Ammon's horn (tissue), 1 donor: ENCODE results near the gene MAST3.

Source experiments
- DNase-seq: peaks from one replicate; pipeline ENCODE4 v3.0.0-alpha.2; 2016; ENCODE audit warnings: low spot score

Gene MAST3

GRCh38 chr19:18112989-18113478, 15.5 kb downstream of the MAST3 start:
- peak; percentile 95 for DNase-seq

GRCh38 chr19:18113827-18114226, 16.2 kb downstream of the MAST3 start:
- no peak for DNase-seq

GRCh38 chr19:18114483-18114882, 16.9 kb downstream of the MAST3 start:
- no peak for DNase-seq

GRCh38 chr19:18117364-18117691, 19.8 kb downstream of the MAST3 start:
- DNase-seq, result no peak

- peak; percentile 95 for DNase-seq
These were observed 20.3 kb downstream of the MAST3 start for GRCh38 chr19:18117692-18118378.

GRCh38 chr19:18118420-18119012, 20.9 kb downstream of the MAST3 start:
- DNase-seq, result no peak

- DNase-seq, result peak; percentile 65
These were observed 21.6 kb downstream of the MAST3 start for GRCh38 chr19:18119013-18119716.

- DNase-seq, result peak; percentile 73
These were observed 22.1 kb downstream of the MAST3 start for GRCh38 chr19:18119717-18120105.

GRCh38 chr19:18120127-18120526, 22.5 kb downstream of the MAST3 start:
- no peak for DNase-seq

- no peak for DNase-seq
These were observed 23.6 kb downstream of the MAST3 start for GRCh38 chr19:18121166-18121565.

GRCh38 chr19:18122424-18122823, 24.8 kb downstream of the MAST3 start:
- peak; percentile 65 for DNase-seq

- DNase-seq, result peak; percentile 33
These were observed 25.6 kb downstream of the MAST3 start for GRCh38 chr19:18122860-18123795.

- DNase-seq, result no peak
These were observed 26.2 kb downstream of the MAST3 start for GRCh38 chr19:18123819-18124218.

GRCh38 chr19:18126097-18126496, 28.5 kb downstream of the MAST3 start:
- DNase-seq, result no peak

- no peak for DNase-seq
These were observed 30.5 kb downstream of the MAST3 start for GRCh38 chr19:18128044-18128443.

GRCh38 chr19:18128805-18129204, 31.2 kb downstream of the MAST3 start:
- no peak for DNase-seq

- DNase-seq, result no peak
These were observed 33.1 kb downstream of the MAST3 start for GRCh38 chr19:18130523-18131242.

- no peak for DNase-seq
These were observed 34.4 kb downstream of the MAST3 start for GRCh38 chr19:18131841-18132596.

GRCh38 chr19:18135712-18136584, 38.4 kb downstream of the MAST3 start:
- no peak for DNase-seq

- no peak for DNase-seq
These were observed 39.7 kb downstream of the MAST3 start for GRCh38 chr19:18137242-18137641.
